PFSK-1 (cell line): ENCODE measurements around the gene SNX7.

Experiments used
- POLR2AphosphoS5 ChIP-seq: IDR thresholded peaks from 2 replicates; pipeline ENCODE4 v1.6.1; 2012; ENCODE audit warnings: low read depth, mild to moderate bottlenecking, control low read depth, low read length, moderate library complexity
- SIN3A ChIP-seq: IDR thresholded peaks from 2 replicates; pipeline ENCODE4 v1.6.1; 2012; ENCODE audit warnings: mild to moderate bottlenecking, low read length, moderate library complexity, borderline replicate concordance; ENCODE audit not compliant: insufficient read depth
- TAF1 ChIP-seq: IDR thresholded peaks from 2 replicates; pipeline ENCODE4 v1.6.1; 2012; ENCODE audit warnings: low read length, control low read depth, borderline replicate concordance; ENCODE audit not compliant: insufficient read depth

DNA sequence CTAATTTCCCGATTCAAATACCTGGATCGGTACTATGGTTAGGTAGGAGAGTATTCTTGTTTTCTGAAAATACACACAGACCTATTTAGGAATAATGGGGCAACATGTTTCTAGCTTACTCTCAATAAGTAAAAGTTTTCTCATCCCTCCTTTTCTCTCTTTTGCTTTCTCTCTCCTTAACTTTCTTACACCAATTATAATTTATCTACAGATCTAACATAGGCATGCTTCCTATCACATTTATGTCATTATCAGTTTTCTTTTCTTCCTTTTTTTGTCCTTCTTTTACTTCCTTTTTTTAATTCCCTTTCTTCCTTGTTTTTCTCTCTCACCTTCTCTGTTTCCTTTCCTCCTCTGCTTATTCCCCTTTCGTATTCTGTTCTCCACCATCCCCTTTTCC lies 20.3 kb downstream of the SNX7 start:
- no peak for TF ChIP-seq POLR2AphosphoS5
- TF ChIP-seq SIN3A, result no peak
- TF ChIP-seq TAF1, result no peak
